Hematopoietic multipotent progenitor cell treated with erythropoietin and hydrocortisone succinate and interleukin-3 and kit ligand, for 8 days (in vitro differentiated cells): ENCODE results near the gene ZNF580.

Experiments
- DNase-seq: peaks from one replicate; pipeline ENCODE4 v3.0.0-alpha.2; 2015

ZNF580 gene

DNA sequence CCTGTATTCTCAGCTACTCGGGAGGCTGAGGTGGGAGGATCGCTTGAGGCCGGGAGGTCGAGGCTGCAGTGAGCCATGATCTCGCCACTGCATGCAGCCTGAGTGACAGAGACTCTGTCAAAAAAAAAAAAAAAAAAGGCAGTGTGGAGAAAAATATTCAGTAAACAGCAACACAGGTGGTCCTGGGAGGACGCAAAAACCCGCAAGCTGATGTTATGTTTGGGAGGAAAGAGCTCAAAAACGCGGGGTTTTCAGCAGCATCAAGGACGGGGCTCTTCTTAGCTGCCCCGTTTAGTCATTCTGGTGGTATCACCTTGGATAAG lies 15.8 kb upstream of the ZNF580 start:
- DNase-seq, result no peak

DNA sequence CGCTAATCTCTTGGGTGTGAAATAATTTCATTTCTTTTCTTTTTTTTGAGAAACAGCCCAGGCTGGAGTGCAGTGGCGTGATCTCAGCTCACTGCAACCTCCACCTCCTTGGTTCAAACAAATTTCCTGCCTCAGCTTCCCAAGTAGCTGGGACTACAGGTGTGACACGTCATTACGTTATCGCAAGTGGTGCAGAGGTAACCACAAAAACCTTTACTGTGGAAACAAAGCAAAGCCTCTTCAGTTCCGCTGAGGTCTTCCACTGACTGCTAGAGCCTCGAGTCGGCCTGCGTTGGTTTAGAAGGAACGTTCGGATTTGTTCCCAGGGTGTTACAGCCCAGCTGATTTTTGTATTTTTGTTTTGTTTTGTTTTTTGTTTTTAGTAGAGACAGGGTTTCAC lies 14.5 kb upstream of the ZNF580 start:
- DNase-seq, result no peak

DNA sequence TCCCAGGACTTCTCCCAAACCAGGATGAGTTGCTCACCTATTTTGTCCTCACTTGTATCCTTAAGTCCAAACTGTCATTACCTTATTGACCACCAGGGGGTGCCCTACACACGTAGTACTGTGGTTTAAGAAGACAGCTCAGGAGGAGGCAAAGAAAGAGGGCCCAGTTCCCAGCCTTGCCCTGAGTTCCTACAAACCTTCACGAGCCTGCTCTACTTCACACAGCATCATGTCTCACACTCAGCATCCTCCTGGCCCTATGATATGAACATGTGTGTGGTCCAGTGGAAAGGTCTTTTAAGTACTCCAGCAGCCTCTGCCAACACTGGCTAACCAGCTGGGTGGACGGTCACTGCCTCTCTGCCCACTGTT lies 8.4 kb upstream of the ZNF580 start:
- peak; percentile 96 for DNase-seq

DNA sequence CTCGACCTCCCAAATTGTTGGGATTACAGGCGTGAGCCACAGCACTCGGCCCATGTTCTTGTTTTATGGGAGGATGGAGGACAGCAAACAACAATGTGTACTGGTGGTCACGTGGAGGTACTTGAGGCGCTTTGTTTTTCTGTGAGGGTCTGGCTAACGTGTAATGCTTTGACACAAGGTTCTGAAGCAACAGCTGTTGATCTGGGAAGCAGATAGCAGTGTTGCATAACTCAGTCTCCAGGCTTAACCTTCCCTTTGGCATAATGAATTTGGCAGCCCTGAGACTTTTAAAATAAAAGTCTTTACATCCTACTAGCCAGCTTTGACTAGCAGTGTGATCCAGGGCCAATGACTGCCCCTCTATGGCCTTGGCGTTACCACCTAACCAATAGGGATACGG lies 6.9 kb upstream of the ZNF580 start:
- DNase-seq, result no peak

DNA sequence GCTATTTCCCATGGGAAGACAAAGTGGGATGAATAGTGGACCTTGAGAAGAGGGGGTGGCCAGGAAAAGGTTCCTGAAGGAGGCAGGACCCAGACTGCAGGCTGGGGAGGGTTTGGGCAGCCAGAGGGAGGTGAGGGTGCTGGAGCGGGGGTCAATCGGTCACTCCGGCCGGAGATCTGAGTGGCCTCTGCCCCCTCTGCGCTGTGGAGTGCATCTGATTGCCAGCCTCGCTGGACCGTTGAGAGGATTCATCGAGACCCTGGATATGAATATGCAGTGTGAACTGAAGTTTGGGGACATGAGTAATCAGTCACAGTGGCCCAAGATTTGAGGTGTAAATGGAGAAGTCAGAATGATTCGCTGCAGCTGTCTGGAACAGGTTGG lies 5.5 kb upstream of the ZNF580 start:
- DNase-seq, result no peak

DNA sequence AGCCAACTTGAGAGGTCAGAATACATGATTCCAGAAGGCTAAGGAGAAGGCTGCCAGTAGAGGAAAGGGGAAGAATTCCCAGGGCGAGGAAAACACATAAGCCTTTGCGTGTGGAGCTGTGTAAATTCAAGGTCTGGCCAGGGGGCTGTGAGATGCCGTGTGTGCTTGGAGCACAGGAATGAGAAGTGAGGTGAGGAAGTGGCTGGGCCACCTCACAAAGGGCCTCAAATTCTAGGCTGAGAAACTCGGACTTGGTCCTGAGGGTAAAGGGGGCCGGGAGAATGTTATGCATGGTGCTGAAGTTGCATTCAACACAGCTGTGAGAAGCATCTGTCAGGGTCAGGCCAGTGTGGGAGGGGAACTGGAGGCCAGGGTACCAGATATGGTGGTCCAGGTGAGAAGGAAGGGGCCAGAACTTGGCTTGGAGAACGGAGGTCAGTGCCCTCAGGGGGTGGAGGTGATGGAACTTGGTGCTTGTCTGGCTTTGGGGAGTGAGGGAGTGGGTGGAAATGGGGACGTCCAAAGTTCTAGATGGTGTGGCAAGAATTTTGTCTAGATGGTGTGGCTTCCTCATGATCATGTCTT lies 4.9 kb upstream of the ZNF580 start:
- no peak for DNase-seq

DNA sequence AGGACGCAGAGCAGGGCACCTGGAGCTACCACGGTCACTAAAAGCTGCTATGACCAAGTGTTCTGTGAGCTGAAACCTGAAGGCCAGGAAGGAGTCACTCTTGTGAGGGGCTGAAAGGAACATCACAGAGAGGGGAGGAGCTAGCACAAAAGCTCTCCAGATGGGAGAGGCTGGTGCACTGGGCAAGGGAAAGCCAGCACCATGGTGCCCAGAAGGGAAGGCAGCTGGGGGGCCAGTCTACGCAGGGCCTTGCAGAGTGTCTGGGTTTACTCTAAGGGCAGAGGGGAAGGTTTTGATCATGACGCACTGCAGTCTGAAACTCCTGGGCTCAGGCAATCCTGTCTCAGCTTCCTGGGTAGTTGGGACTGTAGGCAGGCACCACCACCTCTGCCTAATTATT lies 4.1 kb upstream of the ZNF580 start:
- DNase-seq, result no peak

DNA sequence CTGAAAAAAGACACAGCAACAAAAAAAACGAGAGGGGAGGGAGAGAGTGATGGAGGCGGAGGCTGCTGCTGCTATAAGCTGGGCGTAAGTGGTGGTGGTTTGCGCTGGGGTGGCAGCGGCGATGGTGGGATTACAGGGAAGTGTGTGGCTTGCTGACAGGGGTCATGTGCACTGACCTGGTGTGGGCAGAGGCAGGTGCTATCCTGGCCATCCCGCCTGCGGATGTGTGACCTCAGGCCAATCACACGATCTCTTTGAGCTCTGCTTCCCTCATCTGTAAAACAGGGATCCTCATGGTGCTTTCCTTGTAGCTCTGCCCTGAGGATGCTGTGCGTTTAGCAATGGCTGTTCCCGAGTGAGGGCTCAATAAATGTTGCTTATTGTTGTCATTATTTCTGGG lies 3.3 kb upstream of the ZNF580 start:
- DNase-seq, result no peak

DNA sequence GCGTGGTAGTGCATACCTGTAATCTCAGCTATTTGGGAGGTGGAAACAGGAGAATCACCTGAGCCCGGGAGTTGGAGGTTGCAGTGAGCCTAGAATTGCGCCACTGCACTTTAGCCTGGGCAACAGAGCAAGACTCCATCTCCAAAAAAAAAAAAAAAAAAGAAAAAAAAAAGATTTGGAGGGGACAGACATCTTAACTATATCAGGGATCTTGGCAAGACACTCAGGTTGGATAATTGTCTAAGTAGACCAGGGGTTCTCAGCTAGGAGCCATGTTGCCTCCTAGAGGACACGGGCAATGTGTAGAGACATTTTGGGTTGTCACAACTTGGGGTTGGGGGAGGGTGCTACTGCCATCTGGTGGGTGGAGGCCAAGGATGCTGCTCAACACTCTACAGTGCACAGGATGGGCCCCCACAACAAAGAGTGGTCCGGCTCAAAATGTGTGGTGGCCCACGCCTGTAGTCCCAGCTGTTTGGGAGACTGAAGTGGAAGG lies 1.9 kb upstream of the ZNF580 start:
- DNase-seq, result peak; percentile 83

DNA sequence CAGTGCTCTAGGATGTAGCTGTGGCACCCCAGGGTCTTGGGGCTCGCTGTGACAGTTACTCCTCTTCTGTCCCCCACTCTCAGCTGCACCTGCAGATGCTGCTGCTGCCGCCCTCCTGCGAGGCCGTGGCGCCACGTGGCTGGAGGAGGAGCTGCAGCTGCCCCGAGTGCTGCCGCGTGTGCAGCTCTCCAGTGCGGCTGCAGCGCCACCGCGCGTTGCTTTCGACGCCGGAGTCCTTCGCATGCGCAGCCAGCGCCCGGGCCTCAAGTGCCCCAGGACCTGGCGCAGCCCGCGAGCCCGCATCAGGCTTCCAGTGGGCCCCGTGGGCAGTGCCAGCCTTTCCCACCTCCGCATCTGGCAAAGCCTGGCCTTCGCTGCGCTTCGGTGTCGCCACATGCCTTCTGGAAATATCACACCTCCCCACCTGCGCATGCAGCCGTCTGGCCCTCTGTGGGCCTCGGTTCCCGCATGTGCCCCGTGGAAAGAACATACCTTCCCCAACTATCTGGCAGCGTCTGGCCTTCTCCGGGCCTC lies 692 bp upstream of the ZNF580 start:
- DNase-seq, result peak; percentile 77

DNA sequence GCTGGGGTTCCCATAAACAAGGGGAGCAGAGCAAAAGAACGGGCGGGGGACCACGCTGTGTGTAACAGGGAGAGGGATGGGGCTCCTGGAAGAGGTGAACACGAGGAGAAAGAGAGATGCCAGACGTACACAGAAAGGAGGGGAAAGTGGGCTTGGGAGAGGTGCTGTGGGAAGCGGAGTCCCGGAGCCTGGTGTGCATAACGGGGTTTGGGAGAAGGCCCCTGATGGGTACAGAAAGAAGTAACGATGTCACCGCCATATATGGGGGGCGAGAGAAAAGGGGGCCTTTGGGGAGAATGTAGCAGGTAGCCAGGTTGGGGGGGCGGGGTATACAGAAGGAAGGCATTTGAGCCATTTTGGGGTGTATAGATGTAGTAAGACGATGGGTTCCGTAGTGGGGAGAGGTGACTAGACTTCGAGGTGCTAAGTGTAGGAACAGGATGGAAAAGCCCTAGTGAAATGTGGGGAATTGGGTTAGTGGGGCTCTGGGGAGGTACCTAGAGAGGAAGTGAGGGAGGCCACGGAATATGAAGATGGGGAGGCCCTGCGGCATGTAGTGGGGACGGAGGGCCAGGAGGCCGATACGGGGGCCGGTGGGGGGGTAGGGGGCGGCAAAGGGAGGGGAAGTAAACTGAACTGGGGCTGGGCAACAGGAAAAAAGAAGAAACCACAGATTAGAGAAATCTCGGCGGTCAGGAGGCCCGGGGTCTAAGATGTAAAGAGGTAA lies 787 bp downstream of the ZNF580 start:
- peak; percentile 34 for DNase-seq

DNA sequence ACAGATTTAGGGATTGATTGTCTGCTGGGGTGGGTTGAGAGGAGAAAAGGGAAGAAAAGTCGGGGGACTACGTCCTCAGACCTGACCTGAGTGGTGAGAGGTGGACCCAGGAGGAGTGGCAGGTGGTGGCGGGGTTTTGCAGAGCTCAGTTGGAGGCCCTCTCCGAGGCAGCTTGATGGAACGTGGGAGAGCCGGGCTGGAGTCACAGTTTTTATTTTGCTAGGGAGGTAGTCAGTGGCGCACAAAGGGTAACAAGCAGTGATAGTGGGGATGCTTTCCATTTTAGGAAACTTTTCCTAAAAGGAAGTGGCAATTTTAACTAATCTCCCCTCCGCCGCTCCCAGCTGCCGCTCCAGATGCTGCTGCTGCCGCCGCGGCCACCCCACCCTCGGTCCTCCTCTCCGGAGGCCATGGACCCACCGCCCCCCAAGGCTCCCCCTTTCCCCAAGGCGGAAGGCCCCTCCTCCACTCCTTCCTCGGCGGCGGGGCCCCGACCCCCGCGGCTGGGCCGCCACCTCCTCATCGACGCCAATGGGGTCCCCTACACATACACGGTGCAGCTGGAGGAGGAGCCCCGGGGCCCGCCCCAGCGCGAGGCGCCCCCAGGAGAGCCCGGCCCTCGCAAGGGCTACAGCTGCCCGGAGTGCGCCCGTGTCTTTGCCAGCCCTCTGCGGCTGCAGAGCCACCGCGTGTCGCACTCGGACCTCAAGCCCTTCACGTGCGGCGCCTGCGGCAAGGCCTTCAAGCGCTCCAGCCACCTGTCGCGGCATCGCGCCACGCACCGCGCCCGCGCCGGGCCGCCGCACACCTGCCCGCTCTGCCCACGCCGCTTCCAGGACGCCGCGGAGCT lies 1.6 kb downstream of the ZNF580 start:
- DNase-seq, result no peak

DNA sequence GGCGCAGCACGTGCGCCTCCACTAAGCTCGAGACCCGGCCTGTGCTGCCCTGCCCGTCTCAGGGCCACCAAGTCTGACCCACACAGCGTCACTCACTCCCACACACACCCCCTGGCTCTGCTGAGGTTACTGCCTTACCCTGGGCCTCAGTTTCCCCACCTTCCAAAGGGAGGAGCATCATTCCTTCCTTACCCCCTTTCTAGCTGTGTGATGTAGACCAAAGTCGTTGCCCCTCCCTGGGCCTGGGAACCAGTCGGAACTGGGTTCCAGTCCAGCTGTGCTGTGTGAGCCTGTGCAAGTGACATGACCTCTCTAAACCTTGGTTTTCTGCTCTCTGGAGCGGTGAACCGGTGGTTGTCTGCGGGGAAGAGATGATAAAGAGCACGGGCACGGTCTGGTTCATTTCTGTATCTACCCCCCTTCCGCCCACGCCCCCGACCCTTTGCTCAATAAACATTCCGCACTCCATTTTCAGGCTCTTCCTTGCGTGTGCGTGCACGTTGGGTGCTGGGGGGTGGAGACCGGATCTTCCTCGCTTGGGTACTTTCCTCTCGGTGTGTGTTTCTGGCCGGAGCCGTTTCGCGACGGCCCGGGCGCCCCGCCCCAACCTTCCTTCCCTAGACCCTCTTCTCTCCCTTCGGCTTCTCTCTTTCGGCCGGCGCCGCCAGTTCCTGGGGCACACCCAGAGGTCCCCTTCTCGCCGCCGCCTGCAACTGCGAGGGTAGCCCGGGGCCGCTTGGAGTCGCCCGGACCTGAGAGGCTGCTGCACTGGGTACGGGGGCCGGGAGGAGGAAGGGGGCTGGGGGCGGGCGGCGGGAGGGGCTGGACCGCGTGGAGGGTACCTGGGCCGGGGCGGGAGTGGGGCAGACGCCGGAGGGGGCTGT lies 2.4 kb downstream of the ZNF580 start, which contains the start of gene ZNF581:
Gene ZNF581 (plus strand): TSS at position 647 of the 884 bp plus-strand sequence. CDS start 923 bp downstream, outside the sequence.
- peak; percentile 78 for DNase-seq

DNA sequence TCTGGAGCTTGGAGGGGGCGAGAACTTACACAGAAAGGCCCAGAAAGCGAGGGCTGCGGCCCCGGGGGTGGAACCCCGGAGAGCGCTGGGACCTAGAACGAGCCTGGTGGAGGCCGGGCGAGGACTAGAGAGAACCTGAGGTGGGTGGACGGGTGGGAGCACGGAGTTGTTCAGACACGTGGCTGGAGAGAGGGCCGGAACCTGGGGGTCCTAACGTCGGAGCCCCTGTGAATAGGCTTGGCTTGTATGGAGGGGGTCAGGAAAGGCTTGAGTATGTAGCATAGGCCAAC lies 3.0 kb downstream of the ZNF580 start:
- no peak for DNase-seq

DNA sequence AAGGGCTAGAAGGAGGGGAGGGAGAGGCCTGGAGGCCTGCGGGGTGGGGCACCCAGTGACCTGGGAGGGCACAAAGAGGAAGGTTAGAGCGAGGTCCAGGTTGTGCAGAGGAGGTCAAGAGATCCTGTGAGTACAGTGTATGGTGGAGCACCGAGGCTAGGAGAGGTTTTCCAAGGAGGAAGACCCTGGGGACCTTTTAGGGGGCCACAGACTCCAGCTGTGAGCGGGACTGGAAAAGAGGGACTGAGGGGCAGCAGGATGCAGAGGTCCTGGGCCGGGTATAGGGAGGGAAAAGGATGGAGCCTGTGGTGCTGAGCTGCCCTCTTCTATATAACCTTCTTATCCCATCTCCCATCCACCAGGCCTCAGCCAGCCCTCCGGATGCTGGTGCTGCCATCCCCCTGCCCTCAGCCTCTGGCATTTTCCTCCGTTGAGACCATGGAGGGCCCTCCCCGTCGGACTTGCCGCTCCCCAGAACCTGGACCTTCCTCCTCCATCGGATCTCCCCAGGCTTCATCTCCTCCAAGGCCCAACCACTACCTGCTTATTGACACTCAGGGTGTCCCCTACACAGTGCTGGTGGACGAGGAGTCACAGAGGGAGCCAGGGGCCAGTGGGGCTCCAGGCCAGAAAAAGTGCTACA lies 3.5 kb downstream of the ZNF580 start:
- no peak for DNase-seq

DNA sequence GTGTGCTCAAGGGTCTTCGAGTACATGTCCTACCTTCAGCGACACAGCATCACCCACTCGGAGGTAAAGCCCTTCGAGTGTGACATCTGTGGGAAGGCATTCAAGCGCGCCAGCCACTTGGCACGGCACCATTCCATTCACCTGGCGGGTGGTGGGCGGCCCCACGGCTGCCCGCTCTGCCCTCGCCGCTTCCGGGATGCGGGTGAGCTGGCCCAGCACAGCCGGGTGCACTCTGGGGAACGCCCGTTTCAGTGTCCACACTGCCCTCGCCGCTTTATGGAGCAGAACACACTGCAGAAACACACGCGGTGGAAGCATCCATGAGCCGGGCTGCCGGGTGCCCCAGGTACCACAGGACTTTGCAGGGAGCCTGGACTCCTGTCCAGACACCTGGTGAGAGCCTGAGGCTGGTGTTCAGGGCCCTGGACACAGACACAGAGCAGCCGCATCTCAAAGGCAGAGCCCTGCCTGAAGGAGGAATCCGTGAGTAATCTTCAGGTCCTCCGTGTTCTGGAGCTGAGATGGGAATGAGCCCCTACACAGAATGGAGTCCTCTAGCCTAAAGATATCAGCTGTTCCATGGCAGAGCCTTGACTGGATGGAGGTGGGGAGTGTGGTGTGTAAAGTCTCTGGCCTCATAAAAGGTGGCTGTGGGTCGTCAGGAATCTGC lies 4.2 kb downstream of the ZNF580 start:
- no peak for DNase-seq

DNA sequence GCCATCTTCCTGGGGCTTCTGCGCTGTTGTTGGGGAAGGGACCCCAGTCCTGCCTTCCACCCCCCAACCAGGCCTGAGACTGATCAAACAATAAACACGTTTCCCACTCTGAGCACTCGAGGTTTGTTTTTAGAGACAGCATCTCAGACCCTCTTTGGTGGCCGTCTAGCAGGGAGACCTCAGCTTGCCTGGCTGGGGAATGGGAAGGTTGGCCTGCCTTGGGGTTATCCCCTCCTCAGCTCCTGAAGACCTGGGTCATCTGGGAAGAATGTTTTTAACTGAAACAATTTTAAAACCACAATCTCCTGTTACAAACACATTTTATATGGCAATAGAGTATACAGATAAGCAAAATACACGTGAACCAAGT lies 4.7 kb downstream of the ZNF580 start:
- DNase-seq, result no peak

DNA sequence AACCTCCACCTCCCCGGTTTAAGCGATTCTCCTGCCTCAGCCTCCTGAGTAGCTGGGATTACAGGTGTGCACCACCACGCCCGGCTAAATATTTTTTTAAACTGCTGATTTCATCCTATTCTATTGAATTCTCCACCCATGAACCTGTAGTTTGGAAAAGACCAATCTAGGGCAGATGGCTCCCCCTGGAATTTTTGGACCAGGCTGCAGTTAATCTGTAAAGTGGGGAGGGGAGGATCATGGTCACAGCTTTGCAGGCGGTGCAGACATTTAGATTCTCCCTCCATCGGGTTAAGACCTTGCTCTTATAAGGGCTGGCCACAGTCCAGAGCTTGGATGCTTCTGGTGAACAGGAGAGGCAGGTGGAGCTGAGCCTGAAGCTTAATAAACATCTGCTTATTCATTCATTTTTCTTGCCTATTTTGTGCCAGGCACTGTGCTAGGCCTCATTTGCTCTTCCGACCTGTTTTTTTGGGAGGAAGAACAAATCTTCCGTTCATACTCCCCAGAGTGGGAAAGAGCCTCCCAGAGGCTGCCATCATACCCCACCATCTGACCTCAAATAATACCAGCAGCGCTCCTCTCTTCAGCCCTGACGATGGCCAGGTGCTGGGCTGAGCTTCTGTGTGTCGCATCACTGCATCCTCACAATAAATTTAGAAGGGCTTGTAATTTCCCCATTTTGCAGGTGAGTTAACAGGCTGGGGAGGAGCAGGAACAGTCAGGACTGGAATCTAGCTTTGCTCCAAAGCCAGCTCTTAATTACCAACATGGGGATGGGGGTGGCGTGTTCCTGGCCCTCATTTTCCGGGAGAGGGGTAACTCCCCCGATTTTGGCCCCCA lies 6.3 kb downstream of the ZNF580 start:
- DNase-seq, result no peak

DNA sequence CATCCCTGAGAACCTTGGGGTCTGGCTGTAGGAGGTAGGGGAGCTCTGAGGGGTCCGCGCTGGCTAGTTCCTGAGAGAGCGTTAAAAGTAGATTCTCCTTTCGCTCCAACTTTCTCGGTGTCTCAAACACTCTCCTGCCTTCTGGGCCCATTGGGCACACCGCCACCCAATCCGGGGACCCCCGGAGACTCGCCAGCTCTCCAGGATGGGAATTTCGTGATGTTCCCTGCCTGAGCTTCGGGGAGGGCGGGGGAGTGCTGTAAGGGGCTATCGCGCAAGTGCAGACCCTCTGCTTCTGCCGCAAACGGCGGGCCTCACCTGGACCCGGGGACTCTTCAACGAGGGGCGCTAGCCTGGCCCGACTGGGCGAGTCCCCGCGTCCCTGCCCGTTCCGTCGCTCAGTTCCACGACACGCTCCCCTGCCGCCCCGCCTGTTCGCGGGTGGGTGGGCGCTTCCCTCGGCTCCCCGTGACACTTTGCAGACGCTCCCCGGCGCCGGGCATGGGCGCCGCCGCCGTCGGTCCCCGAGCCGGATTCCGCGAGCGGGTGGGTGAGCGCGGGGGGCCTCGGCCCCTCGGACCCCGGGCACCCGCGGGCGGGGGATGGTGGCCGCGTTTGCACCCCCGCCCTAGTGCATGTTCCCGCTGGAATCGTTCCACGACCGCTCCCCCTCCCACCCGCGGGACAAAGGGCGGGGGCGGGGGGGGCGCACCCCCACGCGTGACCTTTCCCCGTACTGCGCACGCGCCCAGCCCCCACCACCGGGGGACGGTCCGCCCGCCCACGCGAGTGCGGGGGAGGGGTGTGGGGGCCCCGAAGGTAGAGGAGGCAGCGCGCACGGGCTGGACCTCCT lies 7.2 kb downstream of the ZNF580 start, which contains the start of gene CCDC106:
Gene CCDC106 (plus strand): TSS at position 481 of the 853 bp plus-strand sequence. CDS start 835 bp downstream, outside the sequence.
- DNase-seq, result peak; percentile 46
